Measurements from ENCODE around the gene KLHL29. TPM values are rescaled to one million over a fixed set of nuclear protein-coding genes. Genes with fewer than 3 reads are reported as not detected.

KLHL29 gene
- total and polyA plus RNA-seq, 2 of the 13 experiments (the other 11 are each of a cell fraction or from before 2014, with no cell fraction given): 0.01 TPM; not detected in 1

DNA sequence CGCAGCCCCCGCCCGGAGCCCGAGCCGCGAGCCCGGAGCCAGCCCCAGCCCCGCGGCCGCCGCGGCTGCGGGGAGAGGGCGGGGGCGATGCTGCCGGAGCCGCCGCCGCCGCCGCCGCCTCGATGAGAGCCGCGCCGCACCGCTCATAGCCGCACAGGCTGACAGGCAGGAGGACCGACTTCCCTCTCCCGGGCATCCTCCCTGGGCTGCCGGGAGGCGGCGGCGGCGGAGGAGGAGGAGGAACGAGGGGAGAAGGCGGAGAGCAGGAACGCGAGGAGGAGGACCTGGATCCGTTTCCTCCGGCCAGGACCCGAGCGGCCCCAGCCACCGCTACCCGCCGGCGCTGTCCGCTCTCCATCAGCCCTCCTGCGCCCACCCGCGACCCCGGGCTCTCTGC lies 370 bp downstream of the KLHL29 start (continued):
- TF ChIP-seq, protein P1, sequence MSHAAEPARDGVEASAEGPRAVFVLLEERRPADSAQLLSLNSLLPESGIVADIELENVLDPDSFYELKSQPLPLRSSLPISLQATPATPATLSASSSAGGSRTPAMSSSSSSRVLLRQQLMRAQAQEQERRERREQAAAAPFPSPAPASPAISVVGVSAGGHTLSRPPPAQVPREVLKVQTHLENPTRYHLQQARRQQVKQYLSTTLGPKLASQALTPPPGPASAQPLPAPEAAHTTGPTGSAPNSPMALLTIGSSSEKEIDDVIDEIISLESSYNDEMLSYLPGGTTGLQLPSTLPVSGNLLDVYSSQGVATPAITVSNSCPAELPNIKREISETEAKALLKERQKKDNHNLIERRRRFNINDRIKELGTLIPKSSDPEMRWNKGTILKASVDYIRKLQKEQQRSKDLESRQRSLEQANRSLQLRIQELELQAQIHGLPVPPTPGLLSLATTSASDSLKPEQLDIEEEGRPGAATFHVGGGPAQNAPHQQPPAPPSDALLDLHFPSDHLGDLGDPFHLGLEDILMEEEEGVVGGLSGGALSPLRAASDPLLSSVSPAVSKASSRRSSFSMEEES (CRISPR knock-in tag; IDR thresholded peaks at IDR 0.05): no peak
- TF ChIP-seq, protein P2, sequence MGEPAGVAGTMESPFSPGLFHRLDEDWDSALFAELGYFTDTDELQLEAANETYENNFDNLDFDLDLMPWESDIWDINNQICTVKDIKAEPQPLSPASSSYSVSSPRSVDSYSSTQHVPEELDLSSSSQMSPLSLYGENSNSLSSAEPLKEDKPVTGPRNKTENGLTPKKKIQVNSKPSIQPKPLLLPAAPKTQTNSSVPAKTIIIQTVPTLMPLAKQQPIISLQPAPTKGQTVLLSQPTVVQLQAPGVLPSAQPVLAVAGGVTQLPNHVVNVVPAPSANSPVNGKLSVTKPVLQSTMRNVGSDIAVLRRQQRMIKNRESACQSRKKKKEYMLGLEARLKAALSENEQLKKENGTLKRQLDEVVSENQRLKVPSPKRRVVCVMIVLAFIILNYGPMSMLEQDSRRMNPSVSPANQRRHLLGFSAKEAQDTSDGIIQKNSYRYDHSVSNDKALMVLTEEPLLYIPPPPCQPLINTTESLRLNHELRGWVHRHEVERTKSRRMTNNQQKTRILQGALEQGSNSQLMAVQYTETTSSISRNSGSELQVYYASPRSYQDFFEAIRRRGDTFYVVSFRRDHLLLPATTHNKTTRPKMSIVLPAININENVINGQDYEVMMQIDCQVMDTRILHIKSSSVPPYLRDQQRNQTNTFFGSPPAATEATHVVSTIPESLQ (CRISPR knock-in tag; conservative IDR thresholded peaks at IDR 0.05): no peak
- TF ChIP-seq ZNF160 (CRISPR knock-in tag; IDR thresholded peaks at IDR 0.05): no peak
- TF ChIP-seq ZNF317 (CRISPR knock-in tag; IDR thresholded peaks at IDR 0.05): no peak
- no peak for TF ChIP-seq ZC3H4 (CRISPR knock-in tag; IDR thresholded peaks at IDR 0.05; ENCODE audit: borderline replicate concordance)
- no peak for TF ChIP-seq NR2F6 (IDR thresholded peaks at IDR 0.05)
- no peak for TF ChIP-seq NR2F6 (CRISPR knock-in tag; IDR thresholded peaks at IDR 0.05)
- TF ChIP-seq, protein P3, sequence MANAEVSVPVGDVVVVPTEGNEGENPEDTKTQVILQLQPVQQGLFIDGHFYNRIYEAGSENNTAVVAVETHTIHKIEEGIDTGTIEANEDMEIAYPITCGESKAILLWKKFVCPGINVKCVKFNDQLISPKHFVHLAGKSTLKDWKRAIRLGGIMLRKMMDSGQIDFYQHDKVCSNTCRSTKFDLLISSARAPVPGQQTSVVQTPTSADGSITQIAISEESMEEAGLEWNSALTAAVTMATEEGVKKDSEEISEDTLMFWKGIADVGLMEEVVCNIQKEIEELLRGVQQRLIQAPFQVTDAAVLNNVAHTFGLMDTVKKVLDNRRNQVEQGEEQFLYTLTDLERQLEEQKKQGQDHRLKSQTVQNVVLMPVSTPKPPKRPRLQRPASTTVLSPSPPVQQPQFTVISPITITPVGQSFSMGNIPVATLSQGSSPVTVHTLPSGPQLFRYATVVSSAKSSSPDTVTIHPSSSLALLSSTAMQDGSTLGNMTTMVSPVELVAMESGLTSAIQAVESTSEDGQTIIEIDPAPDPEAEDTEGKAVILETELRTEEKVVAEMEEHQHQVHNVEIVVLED (CRISPR knock-in tag; IDR thresholded peaks at IDR 0.05; ENCODE audit: borderline replicate concordance): no peak
- no peak for TF ChIP-seq ZNF674 (CRISPR knock-in tag; IDR thresholded peaks at IDR 0.05; ENCODE audit: low read depth)
- TF ChIP-seq ZFP37 (CRISPR knock-in tag; IDR thresholded peaks at IDR 0.05; ENCODE audit: borderline replicate concordance): no peak
- TF ChIP-seq, protein P4, sequence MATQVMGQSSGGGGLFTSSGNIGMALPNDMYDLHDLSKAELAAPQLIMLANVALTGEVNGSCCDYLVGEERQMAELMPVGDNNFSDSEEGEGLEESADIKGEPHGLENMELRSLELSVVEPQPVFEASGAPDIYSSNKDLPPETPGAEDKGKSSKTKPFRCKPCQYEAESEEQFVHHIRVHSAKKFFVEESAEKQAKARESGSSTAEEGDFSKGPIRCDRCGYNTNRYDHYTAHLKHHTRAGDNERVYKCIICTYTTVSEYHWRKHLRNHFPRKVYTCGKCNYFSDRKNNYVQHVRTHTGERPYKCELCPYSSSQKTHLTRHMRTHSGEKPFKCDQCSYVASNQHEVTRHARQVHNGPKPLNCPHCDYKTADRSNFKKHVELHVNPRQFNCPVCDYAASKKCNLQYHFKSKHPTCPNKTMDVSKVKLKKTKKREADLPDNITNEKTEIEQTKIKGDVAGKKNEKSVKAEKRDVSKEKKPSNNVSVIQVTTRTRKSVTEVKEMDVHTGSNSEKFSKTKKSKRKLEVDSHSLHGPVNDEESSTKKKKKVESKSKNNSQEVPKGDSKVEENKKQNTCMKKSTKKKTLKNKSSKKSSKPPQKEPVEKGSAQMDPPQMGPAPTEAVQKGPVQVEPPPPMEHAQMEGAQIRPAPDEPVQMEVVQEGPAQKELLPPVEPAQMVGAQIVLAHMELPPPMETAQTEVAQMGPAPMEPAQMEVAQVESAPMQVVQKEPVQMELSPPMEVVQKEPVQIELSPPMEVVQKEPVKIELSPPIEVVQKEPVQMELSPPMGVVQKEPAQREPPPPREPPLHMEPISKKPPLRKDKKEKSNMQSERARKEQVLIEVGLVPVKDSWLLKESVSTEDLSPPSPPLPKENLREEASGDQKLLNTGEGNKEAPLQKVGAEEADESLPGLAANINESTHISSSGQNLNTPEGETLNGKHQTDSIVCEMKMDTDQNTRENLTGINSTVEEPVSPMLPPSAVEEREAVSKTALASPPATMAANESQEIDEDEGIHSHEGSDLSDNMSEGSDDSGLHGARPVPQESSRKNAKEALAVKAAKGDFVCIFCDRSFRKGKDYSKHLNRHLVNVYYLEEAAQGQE (IDR thresholded peaks at IDR 0.05; ENCODE audit: borderline replicate concordance in 1 of 2, low read depth in 1 of 2, low read length in 2 of 2): no peak

Data from HepG2 (cell line).